ENCODE results near the gene PEPD. TPM values are rescaled to one million over a fixed set of nuclear protein-coding genes. Genes with fewer than 3 reads are reported as not detected.
A peak's percentile ranks its signal among the peaks of the same experiment; 100 is the strongest.

Gene PEPD
- polyA plus RNA-seq, 3 donors, result 61.5 to 218 (median 171) TPM

DNA sequence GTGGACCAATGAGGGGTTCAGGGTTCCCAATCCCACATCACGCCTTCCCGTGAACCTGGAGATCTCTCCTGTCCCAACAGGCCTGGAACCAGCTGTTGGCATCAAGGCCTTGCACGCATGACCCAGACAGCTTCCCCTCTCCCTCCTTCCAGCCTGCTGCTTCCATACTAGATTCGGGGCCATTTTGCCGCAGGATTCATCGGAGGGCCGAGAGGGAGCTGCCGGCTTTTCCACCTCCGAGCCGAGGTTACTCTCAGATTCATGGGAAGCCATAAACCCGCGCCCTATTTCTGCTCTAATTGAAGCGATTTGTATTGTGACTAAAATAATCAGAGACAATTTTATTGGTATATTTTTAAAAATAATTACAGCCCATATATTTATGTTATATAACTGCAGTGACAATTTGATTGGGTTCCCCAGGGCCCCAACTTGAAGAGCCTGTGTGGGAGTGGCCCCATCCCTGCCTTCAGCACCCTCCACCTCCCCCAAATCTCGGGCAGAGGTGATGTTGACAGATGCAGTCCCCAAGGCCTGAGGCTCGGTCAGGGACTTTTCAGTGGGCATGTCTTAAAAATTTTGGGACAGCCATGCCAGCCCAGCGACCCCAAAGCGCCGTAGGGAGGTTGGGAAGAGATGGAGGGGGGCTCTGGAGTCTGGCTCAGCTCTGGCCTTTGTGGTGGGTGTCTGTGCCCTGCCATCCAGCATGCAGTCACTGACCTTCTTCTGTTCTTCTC lies 30.8 kb upstream of the PEPD start:
- no peaks in the 10 kb centered on the region for H3K4me1 Mint-ChIP-seq
- Histone ChIP-seq H3K9ac (ENCODE audit: insufficient read depth, low read length, poor library complexity, severe bottlenecking) (no peak overlapping the region), H3K79me2 (ENCODE audit: insufficient read depth, low read length) (no peaks in the 10 kb centered on the region), H4K20me1 (ENCODE audit: insufficient read depth, low read length) (no peaks in the 10 kb centered on the region), H3K4me1 (ENCODE audit: control insufficient read depth in 1 of 2, insufficient read depth in 2 of 2, low read length in 2 of 2) (no peaks in the 10 kb centered on the region), H3K27me3 (ENCODE audit: control insufficient read depth in 2 of 2, insufficient read depth in 2 of 2, low read length in 2 of 2) (no peaks in the 10 kb centered on the region), H3K36me3 (replicated peaks in 1 of 2; ENCODE audit: control insufficient read depth in 1 of 2, insufficient read depth in 2 of 2, low read length in 2 of 2) (no peaks in the 10 kb centered on the region), H3K27ac (ENCODE audit: low read depth in 1 of 2, low read length in 2 of 2) (no peak overlapping the region), H3K9me3 (replicated peaks in 1 of 2; ENCODE audit: control insufficient read depth in 1 of 2, insufficient read depth in 1 of 2, low read length in 2 of 2) (peaks cover 0 to 5% of the 10 kb centered on the region in 2 donors), H2AFZ (ENCODE audit: insufficient read depth, low read depth, low read length, poor library complexity, severe bottlenecking) (no peak overlapping the region), H3K4me2 (replicated peaks; ENCODE audit: extremely low read depth, low read length, poor library complexity, severe bottlenecking) (no peak overlapping the region), H3K4me3 (replicated peaks in 1 of 3; ENCODE audit: low read depth in 2 of 3, low read length in 3 of 3) (no peak overlapping the region)
- TF ChIP-seq, protein P1, sequence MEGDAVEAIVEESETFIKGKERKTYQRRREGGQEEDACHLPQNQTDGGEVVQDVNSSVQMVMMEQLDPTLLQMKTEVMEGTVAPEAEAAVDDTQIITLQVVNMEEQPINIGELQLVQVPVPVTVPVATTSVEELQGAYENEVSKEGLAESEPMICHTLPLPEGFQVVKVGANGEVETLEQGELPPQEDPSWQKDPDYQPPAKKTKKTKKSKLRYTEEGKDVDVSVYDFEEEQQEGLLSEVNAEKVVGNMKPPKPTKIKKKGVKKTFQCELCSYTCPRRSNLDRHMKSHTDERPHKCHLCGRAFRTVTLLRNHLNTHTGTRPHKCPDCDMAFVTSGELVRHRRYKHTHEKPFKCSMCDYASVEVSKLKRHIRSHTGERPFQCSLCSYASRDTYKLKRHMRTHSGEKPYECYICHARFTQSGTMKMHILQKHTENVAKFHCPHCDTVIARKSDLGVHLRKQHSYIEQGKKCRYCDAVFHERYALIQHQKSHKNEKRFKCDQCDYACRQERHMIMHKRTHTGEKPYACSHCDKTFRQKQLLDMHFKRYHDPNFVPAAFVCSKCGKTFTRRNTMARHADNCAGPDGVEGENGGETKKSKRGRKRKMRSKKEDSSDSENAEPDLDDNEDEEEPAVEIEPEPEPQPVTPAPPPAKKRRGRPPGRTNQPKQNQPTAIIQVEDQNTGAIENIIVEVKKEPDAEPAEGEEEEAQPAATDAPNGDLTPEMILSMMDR (IDR thresholded peaks at IDR 0.05), result no peak
- H3K27ac Mint-ChIP-seq, result peak overlapping the region in 1 of 7 donors; percentile 76
- peaks cover 0 to 7% (median 1%) of the 10 kb centered on the region in 7 donors for H3K9me3 Mint-ChIP-seq
- H3K27me3 Mint-ChIP-seq (ENCODE audit: low read depth in 3 of 3), result peaks cover 0 to 6% (median 1%) of the 10 kb centered on the region in 3 donors
- no peak overlapping the region for H3K4me3 Mint-ChIP-seq
- DNase-seq, result no peak
- H3K36me3 Mint-ChIP-seq, result no peaks in the 10 kb centered on the region
- 93% methylated on average over 13 of the region's 18 CpGs for WGBS (ENCODE audit: insufficient coverage)
- intact Hi-C loops (cut with micrococcal nuclease), result no loop called here

DNA sequence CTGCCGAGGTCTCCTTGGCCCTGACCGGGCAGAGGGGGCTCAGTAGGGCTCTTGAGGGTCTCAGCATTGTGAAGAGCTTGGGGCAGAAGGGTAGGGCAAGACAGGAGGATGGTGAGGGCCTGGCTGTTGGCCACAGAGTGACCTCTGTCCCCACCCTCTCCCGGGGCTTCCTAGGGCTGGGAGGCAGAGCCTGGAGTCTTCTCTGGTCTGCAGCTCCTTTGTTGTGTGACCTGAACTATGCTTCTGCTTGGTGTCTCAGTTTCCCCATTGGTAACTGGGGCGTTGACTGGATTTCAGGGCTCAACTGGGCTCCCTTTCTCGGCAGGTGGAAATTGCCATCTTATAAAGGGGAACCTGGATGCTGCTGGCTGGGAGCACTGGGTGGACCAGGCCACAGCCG lies 30.1 kb upstream of the PEPD start:
- Histone ChIP-seq H3K36me3 (replicated peaks in 1 of 2; ENCODE audit: control insufficient read depth in 1 of 2, insufficient read depth in 2 of 2, low read length in 2 of 2) (no peaks in the 10 kb centered on the region), H3K27me3 (ENCODE audit: control insufficient read depth in 2 of 2, insufficient read depth in 2 of 2, low read length in 2 of 2) (no peaks in the 10 kb centered on the region), H3K79me2 (ENCODE audit: insufficient read depth, low read length) (no peaks in the 10 kb centered on the region), H3K4me2 (replicated peaks; ENCODE audit: extremely low read depth, low read length, poor library complexity, severe bottlenecking) (no peak overlapping the region), H3K9me3 (replicated peaks in 1 of 2; ENCODE audit: control insufficient read depth in 1 of 2, insufficient read depth in 1 of 2, low read length in 2 of 2) (peaks cover 0 to 5% of the 10 kb centered on the region in 2 donors), H2AFZ (ENCODE audit: insufficient read depth, low read depth, low read length, poor library complexity, severe bottlenecking) (no peak overlapping the region), H3K4me1 (ENCODE audit: control insufficient read depth in 1 of 2, insufficient read depth in 2 of 2, low read length in 2 of 2) (no peaks in the 10 kb centered on the region), H4K20me1 (ENCODE audit: insufficient read depth, low read length) (no peaks in the 10 kb centered on the region), H3K4me3 (replicated peaks in 1 of 3; ENCODE audit: low read depth in 2 of 3, low read length in 3 of 3) (no peak overlapping the region), H3K9ac (ENCODE audit: insufficient read depth, low read length, poor library complexity, severe bottlenecking) (no peak overlapping the region), H3K27ac (ENCODE audit: low read depth in 1 of 2, low read length in 2 of 2) (no peak overlapping the region)
- TF ChIP-seq, protein P1 (IDR thresholded peaks at IDR 0.05), result no peak
- no peak overlapping the region for H3K27ac Mint-ChIP-seq
- H3K36me3 Mint-ChIP-seq, result no peaks in the 10 kb centered on the region
- no peak for DNase-seq
- intact Hi-C loops (cut with micrococcal nuclease), result no loop called here
- 93% methylated on average over 5 of the region's 6 CpGs for WGBS (ENCODE audit: insufficient coverage)
- peaks cover 0 to 6% (median 1%) of the 10 kb centered on the region in 3 donors for H3K27me3 Mint-ChIP-seq (ENCODE audit: low read depth in 3 of 3)
- H3K4me3 Mint-ChIP-seq, result no peak overlapping the region
- H3K9me3 Mint-ChIP-seq, result peaks cover 0 to 7% (median 1%) of the 10 kb centered on the region in 7 donors
- H3K4me1 Mint-ChIP-seq, result no peaks in the 10 kb centered on the region
